Stomach (tissue), 4 donors: ENCODE data around the gene SMAP1.

Experiments
- CTCF ChIP-seq, 7 experiments: fragments of 450-650 bp in 4 of 7; fragments of 200-600 bp in 3 of 7; sonication (generic) in 3 of 7; IDR thresholded peaks; one replicate each; pipeline ENCODE4 v1.5.1; 2016 to 2019; ENCODE audit warnings: antibody characterized with exemption in 7 of 7, control low read depth in 2 of 7, mild to moderate bottlenecking in 1 of 7
- EP300 ChIP-seq: sonication (generic); formaldehyde crosslinking; IDR thresholded peaks from one replicate; pipeline ENCODE4 v1.6.1; 2017; ENCODE audit warnings: antibody characterized with exemption
- POLR2A ChIP-seq, 4 donors: fragments of 450-650 bp; IDR thresholded peaks; one replicate each; pipeline ENCODE4 v1.6.1; 2016; ENCODE audit warnings: antibody characterized with exemption in 4 of 4, control low read depth in 2 of 4, mild to moderate bottlenecking in 1 of 4, moderate library complexity in 1 of 4
- POLR2AphosphoS5 ChIP-seq, 3 donors: sonication (generic); formaldehyde crosslinking; IDR thresholded peaks; one replicate each; pipeline ENCODE4 v1.6.1; 2016; ENCODE audit warnings: antibody characterized with exemption in 3 of 3

GRCh38 chr6:70668499-70668812 is 773 bp downstream of the SMAP1 start:
- TF ChIP-seq POLR2A (IDR thresholded peaks at IDR 0.05): no peak
- no peak for TF ChIP-seq CTCF (IDR thresholded peaks at IDR 0.05)
- TF ChIP-seq POLR2AphosphoS5 (IDR thresholded peaks at IDR 0.05): no peak
- TF ChIP-seq EP300: no peak
